Measurements from ENCODE around the gene SYNE2. TPM values are rescaled to one million over a fixed set of nuclear protein-coding genes. Genes with fewer than 3 reads are reported as not detected.

SYNE2 gene
- total and polyA plus RNA-seq, 10 of the 15 experiments (the other 5 are each of a cell fraction or from before 2014, with no cell fraction given): 2.1 to 52.7 (median 38.1) TPM

- ATAC-seq (no peak), DNase-seq (ENCODE audit: low read depth, low spot score) (no peak), FAIRE-seq (no peak)
- SMC1A ChIA-PET (ENCODE audit: uncharacterized antibody, unreplicated experiment): interaction anchor here (1.2 to 2.0 kb wide), 3 partner anchors 9 to 22 kb away, joined by 4 to 5 read pairs (median 4); no protein-coding TSS in a partner anchor
- H3K4me3 ChIP-seq: no peak overlapping the region
- no peaks in the 10 kb centered on the region for H3K9me3 ChIP-seq (replicated peaks; ENCODE audit: control insufficient read depth, insufficient read depth, low read length)
- no peak overlapping the region for H3K27ac ChIP-seq (ENCODE audit: control insufficient read depth, insufficient read depth)
- no peak overlapping the region for H3K9ac ChIP-seq (ENCODE audit: control insufficient read depth, insufficient read depth, low read length)
- H3K27me3 ChIP-seq (replicated peaks in 1 of 2; ENCODE audit: control insufficient read depth in 2 of 2, insufficient read depth in 2 of 2, low read length in 1 of 2): no peaks in the 10 kb centered on the region
- POLR2A ChIA-PET: interaction anchor here (1.1 to 1.8 kb wide), 3 partner anchors 10 to 20 kb away, joined by 5 to 6 read pairs (median 5); no protein-coding TSS in a partner anchor
- in situ Hi-C loops (cut with MboI): no loop called here
- intact Hi-C loops (cut with micrococcal nuclease; ENCODE audit: unreplicated experiment): no loop called here
- no peaks in the 10 kb centered on the region; a peak in 2 of 4 replicates for H3K36me3 ChIP-seq (ENCODE audit: control insufficient read depth in 2 of 2, insufficient read depth in 2 of 2, low read length in 1 of 2)
- H2AFZ ChIP-seq (ENCODE audit: control insufficient read depth, low read depth, low read length): no peak overlapping the region
- RAD21 ChIA-PET (ENCODE audit: unreplicated experiment): interaction anchor here (0.7 to 1.4 kb wide), 3 partner anchors 18 to 35 kb away, joined by 3 to 4 read pairs (median 3); partner anchors contain the start of gene SYNE2
- CTCF ChIA-PET: interaction anchor here (0.6 to 1.6 kb wide), 2 partner anchors 22 to 81 kb away, joined by 3 to 4 read pairs; no protein-coding TSS in a partner anchor
- no peaks in the 10 kb centered on the region for H4K20me1 ChIP-seq (ENCODE audit: control insufficient read depth, insufficient read depth)
- H3K79me2 ChIP-seq (ENCODE audit: control insufficient read depth, insufficient read depth, low read length): peaks cover 38% of the 10 kb centered on the region
- no peak overlapping the region for H3K4me2 ChIP-seq (ENCODE audit: control insufficient read depth, insufficient read depth)
- no TSS peak for BruUV-seq (replicated peaks)
- H3K4me1 ChIP-seq (ENCODE audit: control insufficient read depth, insufficient read depth, low read length): peaks cover 14% of the 10 kb centered on the region
- over 99% methylated on average over 6 of the region's 7 CpGs for WGBS (ENCODE audit: insufficient coverage, insufficient replicate concordance, low lambda C conversion rate, missing lambda C conversion rate)
- TF ChIP-seq EGR1 (IDR thresholded peaks at IDR 0.05; ENCODE audit: borderline replicate concordance in 1 of 2, low read depth in 2 of 2, low read length in 2 of 2) (no peak), TCF12 (IDR thresholded peaks at IDR 0.05; ENCODE audit: low read depth, low read length) (no peak), MXI1 (IDR thresholded peaks at IDR 0.05; ENCODE audit: low read depth, low read length) (no peak), BMI1 (IDR thresholded peaks at IDR 0.05; ENCODE audit: borderline replicate concordance) (no peak), TBL1XR1 (IDR thresholded peaks at IDR 0.05; ENCODE audit: low read depth, low read length) (no peak), ELK1 (IDR thresholded peaks at IDR 0.05; ENCODE audit: low read depth, low read length) (no peak), RUNX3 (IDR thresholded peaks at IDR 0.05; ENCODE audit: low read length) (no peak), ZBTB4 (CRISPR knock-in tag; IDR thresholded peaks at IDR 0.05) (no peak), E2F8 (IDR thresholded peaks at IDR 0.05; ENCODE audit: low read depth, partially characterized antibody) (no peak), WRNIP1 (IDR thresholded peaks at IDR 0.05; ENCODE audit: borderline replicate concordance, low read depth, low read length) (no peak), PBX3 (IDR thresholded peaks at IDR 0.05; ENCODE audit: insufficient replicate concordance, low read depth, low read length) (no peak), ATF3 (IDR thresholded peaks at IDR 0.05; ENCODE audit: borderline replicate concordance, extremely low read depth, low read depth, low read length) (no peak)
Measured at GRCh38 chr14:63887899-63888298, 35.1 kb downstream of the SYNE2 start.
